Coronary artery (tissue), 2 donors: Measurements from ENCODE around the gene CDCP2.
"Not testable (repeated sequence)": the region's sequence is repeated elsewhere in the genome, so short reads cannot be mapped to it uniquely, and the experiment has no call there.

Source experiments
- DNase-seq: peaks from one replicate; pipeline ENCODE4 v3.0.0-alpha.2; 2017; ENCODE audit warnings: low spot score
- H3K27ac ChIP-seq, 2 donors: fragments of 200-600 bp; sonication (generic); one replicate each; pipeline ENCODE4 v1.5.1; 2016 to 2019
- H3K4me3 ChIP-seq: fragments of 200-600 bp; sonication (generic); 2 replicates; pipeline ENCODE4 v1.5.1; 2016; ENCODE audit warnings: mild to moderate bottlenecking, moderate library complexity
- CTCF ChIP-seq: fragments of 200-600 bp; sonication (generic); IDR thresholded peaks from one replicate; pipeline ENCODE4 v1.5.1; 2019; ENCODE audit warnings: antibody characterized with exemption

The CDCP2 gene

GRCh38 chr1:54111624-54112023, 41.2 kb downstream of the CDCP2 start:
- Histone ChIP-seq H3K4me3 (no peak overlapping the region), H3K27ac (no peak overlapping the region)
- TF ChIP-seq CTCF: no peak
- DNase-seq: no peak

- Histone ChIP-seq H3K4me3 (no peak overlapping the region), H3K27ac (no peak overlapping the region)
- TF ChIP-seq CTCF: no peak
- no peak for DNase-seq
Observed at GRCh38 chr1:54110996-54111395, 41.8 kb downstream of the CDCP2 start.

DNA sequence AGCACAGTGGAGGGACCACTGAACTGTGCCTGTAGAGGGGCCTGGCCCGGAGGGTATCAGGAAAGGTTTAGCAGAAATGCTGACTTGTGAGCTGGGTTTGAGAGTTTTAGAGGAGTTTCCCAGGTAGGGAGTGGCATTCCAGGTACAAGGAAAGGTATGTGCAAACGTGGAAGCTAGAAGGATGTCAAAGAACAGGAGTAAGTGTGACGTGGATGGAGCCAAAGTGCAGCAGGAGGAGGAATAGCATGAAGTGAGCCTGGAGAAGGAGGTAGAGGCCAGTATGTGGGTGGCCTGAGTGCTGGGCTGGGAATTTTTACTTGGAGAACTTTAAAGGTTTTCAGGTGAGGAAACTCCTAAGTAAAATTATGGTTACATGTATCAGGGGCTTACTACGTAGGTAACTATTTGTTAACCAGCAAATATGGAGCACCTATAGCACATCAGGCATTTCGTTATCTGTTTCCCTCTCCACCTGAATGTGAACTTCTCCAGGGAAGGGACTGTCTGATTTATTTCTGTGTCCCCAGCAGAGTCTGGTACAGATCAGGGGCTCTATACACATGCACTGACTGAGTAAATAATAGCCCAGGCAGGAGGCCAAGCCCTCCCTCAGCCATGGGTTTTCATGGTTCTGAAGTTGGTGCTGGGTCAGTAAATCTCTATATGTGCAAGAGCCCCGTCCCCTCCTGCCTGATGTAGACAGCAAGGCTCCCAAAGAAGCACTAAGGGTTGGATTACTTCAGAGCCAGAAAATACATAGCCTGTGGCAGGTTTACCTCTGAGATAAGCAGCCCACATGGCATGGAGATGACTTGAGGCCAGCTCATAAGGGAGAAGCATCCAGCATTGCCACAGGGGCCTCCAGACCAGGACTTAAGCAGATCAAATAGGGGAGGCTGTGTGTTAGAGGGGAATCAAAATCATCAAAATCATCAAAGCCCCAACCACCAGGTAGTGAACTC, 43.4 kb downstream of the CDCP2 start:
- TF ChIP-seq CTCF: no peak
- DNase-seq: no peak
- no peak overlapping the region for H3K4me3 ChIP-seq
- H3K27ac ChIP-seq: no peak overlapping the region

- DNase-seq: no peak
- TF ChIP-seq CTCF: no peak
- no peak overlapping the region for H3K4me3 ChIP-seq
- no peak overlapping the region for H3K27ac ChIP-seq
Observed at GRCh38 chr1:54108156-54108555, 44.6 kb downstream of the CDCP2 start.

DNA sequence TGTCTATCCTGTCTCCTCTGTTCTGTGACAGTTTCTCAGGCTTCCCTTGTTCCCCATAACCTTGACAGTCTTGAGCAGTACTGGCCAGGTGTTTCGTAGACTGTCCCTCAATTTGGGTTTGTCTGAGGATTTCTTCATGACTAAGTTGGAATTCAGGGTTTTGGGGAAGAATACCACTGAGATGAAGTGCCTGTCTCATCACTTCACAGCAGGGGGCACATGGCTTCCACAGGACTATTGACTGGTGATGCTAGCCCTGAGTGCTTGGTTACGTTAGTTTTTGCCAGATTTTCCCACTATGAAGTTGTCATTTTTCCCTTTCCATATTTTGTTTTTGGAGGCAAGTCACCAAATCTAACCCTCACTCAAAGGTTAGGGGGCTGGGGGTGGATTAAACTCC, 45.7 kb downstream of the CDCP2 start:
- no peak overlapping the region for H3K4me3 ChIP-seq
- DNase-seq: no peak
- no peak for TF ChIP-seq CTCF
- no peak overlapping the region for H3K27ac ChIP-seq

- Histone ChIP-seq H3K27ac (no peak overlapping the region), H3K4me3 (no peak overlapping the region)
- no peak for TF ChIP-seq CTCF
- DNase-seq: no peak
Observed at GRCh38 chr1:54105736-54106269, 47.0 kb downstream of the CDCP2 start.

GRCh38 chr1:54105080-54105479, 47.7 kb downstream of the CDCP2 start:
- no peak for TF ChIP-seq CTCF
- no peak for DNase-seq
- H3K4me3 ChIP-seq: no peak overlapping the region
- no peak overlapping the region for H3K27ac ChIP-seq

DNA sequence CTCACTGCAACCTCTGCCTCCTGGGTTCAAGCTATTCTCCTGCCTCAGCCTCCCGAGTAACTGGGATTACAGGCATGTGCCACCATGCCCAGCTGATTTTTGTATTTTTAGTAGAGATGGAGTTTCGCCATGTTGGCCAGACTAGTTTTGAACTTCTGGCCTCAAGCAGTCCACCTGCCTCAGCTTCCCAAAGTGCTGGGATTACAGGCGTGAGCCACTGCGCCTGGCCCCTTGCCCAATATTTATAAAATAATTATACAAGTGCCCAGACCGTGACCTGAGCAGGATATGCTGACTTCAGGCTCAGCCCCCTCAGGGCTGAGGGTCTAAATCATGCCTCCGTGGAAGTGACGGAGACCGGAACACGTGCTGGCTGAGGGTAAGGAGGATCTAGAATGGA, 48.2 kb downstream of the CDCP2 start:
- not testable (repeated sequence) for DNase-seq, H3K4me3 ChIP-seq, H3K27ac ChIP-seq
